Bone marrow (tissue), 2 donors: ENCODE measurements around the gene ATCAY.
"Not testable (repeated sequence)": the region's sequence is repeated elsewhere in the genome, so short reads cannot be mapped to it uniquely, and the experiment has no call there.

Source experiments
- DNase-seq, 2 donors: peaks; one replicate each; lab custom pipeline; 2025; lab: John Stamatoyannopoulos, UW

Gene ATCAY

DNA sequence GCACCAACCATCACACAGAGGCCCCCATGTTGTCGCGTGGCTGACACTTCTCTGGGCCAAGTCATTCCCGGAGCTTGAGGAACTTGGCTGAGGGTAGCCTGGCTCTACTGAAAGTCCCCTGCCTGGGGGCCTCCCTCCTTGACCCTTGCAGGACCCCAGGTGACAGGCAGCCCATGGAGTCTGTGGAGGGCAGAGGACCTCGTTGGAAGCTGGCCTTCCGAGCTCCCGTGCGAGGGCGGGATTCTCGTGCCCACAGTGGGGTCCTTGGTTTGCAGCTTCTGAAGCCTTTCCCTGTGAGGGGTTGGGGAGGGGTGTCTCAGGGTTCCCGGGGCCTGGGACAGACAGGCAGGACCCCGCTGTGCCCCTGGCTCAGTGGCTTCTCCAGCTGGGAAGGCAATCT is 68.8 kb downstream of the ATCAY start:
- DNase-seq, result no peak

GRCh38 chr19:3949997-3950859 is 69.7 kb downstream of the ATCAY start:
- no peak for DNase-seq

DNA sequence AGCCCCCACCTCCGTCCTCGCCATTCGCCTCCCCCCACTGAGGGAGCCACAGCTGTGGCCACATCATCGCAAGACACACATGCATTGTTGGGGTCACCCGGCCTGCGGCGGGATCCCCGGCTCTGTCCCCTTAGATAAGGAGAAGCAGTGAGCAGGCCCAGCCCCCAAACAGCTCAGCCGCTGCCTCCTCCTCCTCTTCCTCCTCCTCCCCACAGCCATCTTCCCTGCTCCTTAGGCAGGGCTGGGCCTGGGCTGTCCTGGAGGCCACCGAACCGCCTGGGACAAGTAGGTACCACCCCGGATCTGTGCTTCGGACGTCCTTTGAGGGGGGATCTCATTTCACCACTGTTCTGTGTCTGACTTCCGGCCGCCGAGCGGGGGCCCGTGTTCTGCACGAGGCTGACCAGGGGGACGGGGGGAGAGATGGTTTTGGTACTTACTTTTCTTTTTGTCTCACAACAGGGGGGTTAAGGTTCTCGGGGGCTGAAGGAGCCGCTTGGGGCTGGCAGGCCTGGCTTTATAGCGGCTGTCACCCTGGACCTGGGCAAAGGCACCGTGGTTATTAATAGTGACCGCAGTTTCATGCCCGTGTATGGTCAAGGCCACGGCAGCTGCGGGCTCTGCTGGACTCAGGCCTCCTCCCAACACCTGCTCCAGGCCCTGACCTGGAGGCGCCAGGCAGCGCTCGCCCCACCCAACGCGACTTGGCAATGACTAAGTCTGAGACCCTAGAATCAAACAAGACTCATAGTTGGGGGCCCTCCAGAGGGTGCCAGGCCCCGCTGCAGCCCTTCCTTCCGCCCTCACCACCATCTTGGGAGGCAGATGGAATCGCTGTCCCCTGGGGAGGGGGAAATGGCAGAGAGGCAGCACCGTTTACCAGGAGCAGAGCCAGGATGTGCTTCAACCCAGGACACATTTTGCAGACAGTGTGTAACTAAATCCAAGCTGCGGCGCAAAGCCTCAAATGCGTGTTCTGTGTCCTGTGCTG is 70.7 kb downstream of the ATCAY start:
- DNase-seq, result no peak

- DNase-seq, result not testable (repeated sequence)
Measured at GRCh38 chr19:3952755-3953276, 72.3 kb downstream of the ATCAY start.

DNA sequence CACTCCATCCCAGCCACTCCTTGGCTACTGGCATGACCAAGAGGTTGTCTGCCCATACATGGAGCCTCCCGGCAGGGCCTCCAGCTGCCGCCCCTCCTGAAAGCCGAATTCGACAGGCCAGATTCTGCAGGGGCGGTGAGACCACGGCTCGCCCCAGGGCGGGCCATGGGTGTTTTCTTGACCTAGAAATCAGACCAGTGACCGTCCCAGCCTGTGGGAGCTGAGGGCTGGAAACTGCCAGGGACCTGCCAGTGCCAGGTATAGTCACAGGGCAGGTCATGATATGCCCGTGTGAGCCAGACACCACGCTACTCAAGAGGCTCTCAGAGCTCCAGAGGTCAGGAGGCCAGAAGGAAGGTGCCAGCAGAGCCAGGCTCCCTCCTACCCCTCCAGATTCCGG is 73.6 kb downstream of the ATCAY start:
- no peak for DNase-seq

- not testable (repeated sequence) for DNase-seq
Measured at GRCh38 chr19:3955276-3955675, 74.8 kb downstream of the ATCAY start.

DNA sequence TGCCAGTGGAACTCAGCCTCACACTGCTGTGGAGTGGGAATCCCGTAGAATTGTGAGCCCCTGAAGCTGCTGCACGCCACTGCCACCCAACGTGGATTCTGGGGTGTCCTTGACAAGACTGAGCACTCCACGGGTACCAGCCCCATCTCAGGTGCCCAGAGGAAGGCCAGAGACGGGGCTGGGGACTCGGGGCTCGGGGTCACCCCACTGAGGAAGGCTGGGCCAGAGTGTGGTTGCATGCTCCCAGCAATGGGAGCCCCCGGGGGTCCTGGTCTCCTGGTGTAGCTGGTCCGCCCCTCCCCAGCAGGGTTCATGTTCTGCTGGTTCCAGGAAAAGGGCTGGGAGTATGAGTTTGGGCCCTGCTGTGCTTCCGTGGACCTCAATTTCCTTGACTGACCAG is 75.2 kb downstream of the ATCAY start:
- DNase-seq, result no peak

DNA sequence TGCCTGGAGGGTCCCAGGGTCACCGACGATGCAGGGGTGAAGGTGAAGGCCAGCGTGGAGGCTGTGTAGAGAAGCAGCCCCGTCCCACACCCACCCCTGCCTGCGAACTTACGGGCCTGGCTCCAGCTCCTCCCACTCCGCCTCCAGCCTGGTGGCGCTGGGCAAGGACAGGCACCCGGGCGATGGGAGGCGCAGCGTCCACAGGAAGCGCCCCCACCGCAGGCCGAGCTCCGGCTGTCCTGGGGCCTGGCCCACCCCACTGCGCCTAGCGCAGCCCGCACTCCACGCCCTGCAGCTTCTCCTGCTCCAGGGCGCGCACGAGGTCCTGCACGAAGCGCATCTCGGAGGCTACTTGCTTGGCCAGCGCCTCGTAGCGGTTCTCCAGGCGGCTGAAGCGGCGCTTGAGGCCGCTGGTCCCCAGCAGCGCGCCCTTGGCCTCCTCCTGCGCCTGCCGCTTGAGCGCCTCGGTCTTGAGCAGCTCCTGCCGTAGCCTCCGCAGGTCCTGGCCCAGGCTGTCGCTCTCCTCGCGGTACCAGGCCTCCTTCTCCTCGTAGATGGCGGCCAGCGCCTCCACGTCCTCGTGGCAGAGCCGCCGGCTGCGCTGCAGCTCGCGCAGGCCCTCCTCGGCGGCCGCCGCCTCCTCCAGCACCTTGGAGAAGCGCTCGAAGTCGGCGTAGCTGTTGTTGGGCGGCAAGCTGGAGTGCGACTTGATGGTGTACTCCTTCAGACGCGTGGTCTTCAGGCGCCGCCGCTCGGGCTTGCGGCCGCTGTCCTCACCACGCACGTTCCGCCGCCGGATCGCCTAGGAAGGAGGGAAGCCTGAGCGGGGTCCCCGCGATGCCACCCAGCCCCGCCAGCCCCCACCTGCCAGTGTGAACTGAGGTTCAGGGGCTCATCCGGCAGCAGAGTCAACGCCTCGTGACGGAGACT is 78.6 kb downstream of the ATCAY start:
- DNase-seq, result no peak

DNA sequence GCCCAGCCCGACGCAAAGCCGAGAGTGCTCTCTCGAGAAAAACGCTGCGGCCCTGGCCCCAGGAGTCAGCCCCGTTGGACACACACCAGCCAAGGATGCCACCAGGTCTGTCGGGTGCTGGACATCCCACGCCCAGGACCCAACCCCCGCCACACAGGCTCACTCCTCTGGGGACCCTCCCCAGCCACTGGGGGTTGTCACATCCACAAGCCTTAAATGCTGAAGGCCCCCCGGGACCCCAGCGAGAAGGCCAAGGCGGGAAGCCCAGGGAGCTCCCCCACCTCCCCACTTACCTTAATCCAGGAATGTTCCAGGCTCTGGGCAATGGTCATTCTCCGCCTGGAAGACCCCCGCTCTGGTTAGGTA is 79.3 kb downstream of the ATCAY start:
- DNase-seq, result no peak

DNA sequence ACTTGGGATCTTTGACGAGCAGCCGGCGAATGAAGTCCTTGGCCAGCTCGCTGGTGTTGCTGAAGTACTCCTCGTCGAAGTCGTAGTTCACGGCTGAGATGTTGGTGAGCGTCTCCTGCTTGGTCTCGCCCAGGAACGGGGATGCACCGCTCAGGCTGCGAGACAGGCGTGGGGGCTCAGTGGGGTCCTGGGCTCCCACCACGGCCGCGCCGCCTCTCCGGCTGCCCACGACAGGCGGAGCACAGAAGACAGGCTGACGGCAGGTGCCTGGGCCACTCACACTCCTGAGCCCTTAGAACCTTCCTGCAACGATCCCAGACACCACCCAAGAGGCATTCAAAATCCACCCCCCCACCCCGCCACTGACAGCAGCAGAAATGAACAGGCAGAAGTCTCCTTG is 80.5 kb downstream of the ATCAY start:
- no peak for DNase-seq

GRCh38 chr19:3963458-3964255 is 83.2 kb downstream of the ATCAY start:
- no peak for DNase-seq

- DNase-seq, result no peak
Measured at GRCh38 chr19:3964256-3965194, 84.0 kb downstream of the ATCAY start.

GRCh38 chr19:3966051-3967017 is 85.8 kb downstream of the ATCAY start:
- DNase-seq, result no peak

DNA sequence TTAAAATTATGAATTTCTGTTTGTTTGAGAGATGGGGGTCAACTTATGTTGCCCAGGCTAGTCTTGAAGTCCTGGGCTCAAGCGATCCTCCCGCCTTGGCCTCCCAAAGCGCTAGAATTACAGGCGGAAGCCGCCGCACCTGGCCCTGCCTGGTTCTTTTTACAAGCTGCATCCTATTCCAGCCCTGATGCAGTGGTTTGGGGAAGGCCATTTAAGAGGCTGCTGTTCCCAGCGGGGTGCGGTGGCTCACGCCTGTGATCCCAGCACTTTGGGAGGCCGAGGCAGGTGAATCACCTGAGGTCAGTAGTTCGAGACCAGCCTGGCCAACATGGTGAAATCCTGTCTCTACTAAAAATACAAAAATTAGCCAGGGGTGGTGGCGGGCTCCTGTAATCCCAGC is 87.5 kb downstream of the ATCAY start:
- not testable (repeated sequence) for DNase-seq

GRCh38 chr19:3968556-3969434 is 88.3 kb downstream of the ATCAY start:
- DNase-seq, result no peak

DNA sequence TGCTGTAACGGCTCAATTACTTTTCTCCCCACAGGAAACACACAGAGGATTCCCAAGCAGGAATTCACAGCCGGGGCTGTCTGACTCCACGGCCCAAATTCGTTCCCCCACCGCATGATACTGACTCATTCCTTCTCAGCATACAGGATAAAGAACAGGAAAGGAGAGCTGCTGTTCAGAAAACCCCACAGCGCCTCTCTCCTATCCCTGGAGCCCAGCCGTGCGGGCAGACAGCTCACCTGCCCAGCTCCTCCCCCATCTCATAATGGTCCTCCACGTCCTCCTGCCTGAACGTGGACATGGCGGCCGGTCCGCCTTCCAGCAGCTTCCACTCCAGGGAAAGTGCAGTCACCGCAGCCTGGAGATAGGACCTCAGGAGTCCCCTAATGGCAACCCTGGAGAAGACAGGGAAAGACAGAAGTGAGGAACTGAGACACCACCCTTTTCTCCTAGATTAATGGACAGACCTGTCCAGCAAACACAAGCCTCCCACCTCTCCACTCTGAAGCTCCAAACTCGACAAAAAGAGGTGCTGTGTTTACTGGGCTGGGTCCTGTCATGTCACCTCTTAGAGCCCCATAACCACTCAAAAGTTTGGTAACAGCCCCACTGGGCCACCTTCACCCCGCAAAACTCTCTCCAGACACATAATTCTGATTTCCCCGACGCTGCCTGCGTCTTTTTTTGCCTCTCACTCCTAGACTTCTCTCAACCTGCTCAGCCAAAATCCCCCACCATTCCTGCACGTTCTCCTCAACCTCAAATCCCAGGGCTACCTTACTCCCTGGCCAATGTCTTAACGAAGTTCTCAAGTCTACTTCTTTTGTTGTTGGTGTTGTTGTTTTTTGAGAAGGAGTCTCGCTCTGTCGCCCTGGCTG is 89.2 kb downstream of the ATCAY start:
- no peak for DNase-seq
